Fibroblast of skin of back (primary cell): ENCODE results near the gene PLEKHG7.

ENCODE experiments used
- DNase-seq: peaks from one replicate; pipeline ENCODE4 v3.0.0-alpha.2; 2013

The PLEKHG7 gene

GRCh38 chr12:92810370-92810769 is 107.6 kb downstream of the PLEKHG7 start:
- no peak for DNase-seq

GRCh38 chr12:92814584-92814983 is 111.8 kb downstream of the PLEKHG7 start:
- DNase-seq: no peak

DNA sequence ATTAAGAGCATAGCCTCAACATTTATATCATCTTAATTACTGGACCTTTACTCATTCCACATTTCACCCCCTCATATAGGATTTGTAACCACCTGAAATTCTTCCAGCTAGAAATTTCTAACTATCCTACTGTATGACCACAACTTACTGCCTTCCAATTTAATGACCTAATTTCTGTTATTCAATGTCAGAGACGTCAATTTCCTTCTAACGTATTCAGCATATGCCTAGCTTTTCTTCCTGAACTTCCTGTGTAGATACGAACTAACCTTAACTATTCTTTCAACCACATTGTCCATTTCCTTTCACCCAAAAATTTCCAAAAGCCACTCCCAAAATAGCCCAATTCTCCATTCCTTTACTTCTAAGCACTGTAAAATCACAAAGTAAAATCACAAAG is 118.4 kb downstream of the PLEKHG7 start:
- DNase-seq: no peak
